SJCRH30 (cell line): ENCODE results near the gene JPH3. TPM values are rescaled to one million over a fixed set of nuclear protein-coding genes. Genes with fewer than 3 reads are reported as not detected.

Experiments used
- DNase-seq, 2 experiments: peaks; one replicate each; pipeline ENCODE4 v3.0.0-alpha.2; 2015 to 2020
- H3K27ac ChIP-seq: fragments of 250-450 bp; sonication (Bioruptor Pico); 2 replicates; pipeline ENCODE4 v1.5.1; 2020; ENCODE audit warnings: mild to moderate bottlenecking, moderate library complexity
- H3K27me3 ChIP-seq: fragments of 250-450 bp; sonication (Bioruptor Pico); 2 replicates; pipeline ENCODE4 v1.5.1; 2020; ENCODE audit warnings: mild to moderate bottlenecking, moderate library complexity
- H3K36me3 ChIP-seq: fragments of 250-450 bp; sonication (Bioruptor Pico); 2 replicates; pipeline ENCODE4 v1.5.1; 2020; ENCODE audit warnings: mild to moderate bottlenecking, moderate library complexity
- H3K4me1 ChIP-seq: fragments of 250-450 bp; sonication (Bioruptor Pico); 2 replicates; pipeline ENCODE4 v1.5.1; 2020; ENCODE audit warnings: mild to moderate bottlenecking, moderate library complexity
- H3K4me3 ChIP-seq: fragments of 250-450 bp; sonication (Bioruptor Pico); 2 replicates; pipeline ENCODE4 v1.5.1; 2020; ENCODE audit warnings: mild to moderate bottlenecking, moderate library complexity
- H3K9me3 ChIP-seq: fragments of 250-450 bp; sonication (Bioruptor Pico); replicated peaks from 2 replicates; pipeline ENCODE4 v1.5.1; 2020; ENCODE audit warnings: mild to moderate bottlenecking, moderate library complexity
- total RNA-seq: library from RNA; depleted of rRNA; stranded (reverse); fragments of >200 nt; shearing (Covaris generic); gene quantifications from 2 replicates; pipeline ENCODE4 v1.2.3, GENCODE V29; 2014

Gene JPH3
- total RNA-seq, 1 experiment from 2014 or later: not detected

GRCh38 chr16:87728026-87728425 is 125.7 kb downstream of the JPH3 start:
- Histone ChIP-seq H3K27ac (peak overlapping the region; percentile 85), H3K4me1 (peaks cover 39% of the 10 kb centered on the region), H3K27me3 (no peaks in the 10 kb centered on the region), H3K36me3 (peaks cover 12% of the 10 kb centered on the region), H3K4me3 (no peak overlapping the region), H3K9me3 (no peaks in the 10 kb centered on the region)
- peak; percentile 58 to 60 for DNase-seq

- no peaks in the 10 kb centered on the region for H3K9me3 ChIP-seq
- H3K4me1 ChIP-seq: peaks cover 29% of the 10 kb centered on the region
- no peak for DNase-seq
- no peak overlapping the region; the same call in 1 of the 2 replicates for H3K27ac ChIP-seq
- H3K4me3 ChIP-seq: no peak overlapping the region
- H3K27me3 ChIP-seq: no peaks in the 10 kb centered on the region
- H3K36me3 ChIP-seq: peaks cover 12% of the 10 kb centered on the region
These were observed 127.1 kb downstream of the JPH3 start for GRCh38 chr16:87729266-87729954.

GRCh38 chr16:87731607-87732006 is 129.3 kb downstream of the JPH3 start:
- no peak for DNase-seq
- Histone ChIP-seq H3K4me1 (peaks cover 20% of the 10 kb centered on the region), H3K9me3 (no peaks in the 10 kb centered on the region), H3K36me3 (peaks cover 11% of the 10 kb centered on the region), H3K27me3 (no peaks in the 10 kb centered on the region), H3K27ac (no peak overlapping the region), H3K4me3 (no peak overlapping the region)

- Histone ChIP-seq H3K4me3 (no peak overlapping the region), H3K27me3 (no peaks in the 10 kb centered on the region), H3K36me3 (peaks cover 11% of the 10 kb centered on the region), H3K9me3 (no peaks in the 10 kb centered on the region), H3K27ac (no peak overlapping the region), H3K4me1 (peaks cover 6% of the 10 kb centered on the region)
- no peak for DNase-seq
These were observed 130.9 kb downstream of the JPH3 start for GRCh38 chr16:87733190-87733589.

- Histone ChIP-seq H3K27me3 (no peaks in the 10 kb centered on the region), H3K9me3 (no peaks in the 10 kb centered on the region), H3K4me3 (no peak overlapping the region), H3K36me3 (peaks cover 6% of the 10 kb centered on the region), H3K27ac (no peak overlapping the region), H3K4me1 (no peaks in the 10 kb centered on the region; the same call in 1 of the 2 replicates)
- no peak for DNase-seq
These were observed 132.3 kb downstream of the JPH3 start for GRCh38 chr16:87734644-87735043.

- no peaks in the 10 kb centered on the region for H3K36me3 ChIP-seq
- no peaks in the 10 kb centered on the region for H3K9me3 ChIP-seq
- no peaks in the 10 kb centered on the region for H3K27me3 ChIP-seq
- no peak overlapping the region for H3K4me3 ChIP-seq
- peak; percentile 51 to 53 for DNase-seq
- no peaks in the 10 kb centered on the region; the same call in 1 of the 2 replicates for H3K4me1 ChIP-seq
- no peak overlapping the region for H3K27ac ChIP-seq
These were observed 133.1 kb downstream of the JPH3 start for GRCh38 chr16:87735270-87736007.

- no peak for DNase-seq
These were observed 133.7 kb downstream of the JPH3 start for GRCh38 chr16:87736008-87736382.

GRCh38 chr16:87739801-87740200 is 137.5 kb downstream of the JPH3 start:
- H3K9me3 ChIP-seq: no peaks in the 10 kb centered on the region
- no peak overlapping the region for H3K4me3 ChIP-seq
- no peaks in the 10 kb centered on the region for H3K27me3 ChIP-seq
- DNase-seq: no peak
- H3K36me3 ChIP-seq: 0 out of 2 replicates have a peak, but pooled peaks cover 2% of the 10 kb centered on the region
- no peaks in the 10 kb centered on the region; the same call in 1 of the 2 replicates for H3K4me1 ChIP-seq
- H3K27ac ChIP-seq: no peak overlapping the region

More at GRCh38 chr16:87736008-87736382, 133.7 kb downstream of the JPH3 start:
- H3K4me3 ChIP-seq: no peak overlapping the region
- H3K27ac ChIP-seq: no peak overlapping the region
- no peaks in the 10 kb centered on the region for H3K9me3 ChIP-seq
- H3K36me3 ChIP-seq: no peaks in the 10 kb centered on the region
- no peaks in the 10 kb centered on the region for H3K27me3 ChIP-seq
- H3K4me1 ChIP-seq: no peaks in the 10 kb centered on the region; the same call in 1 of the 2 replicates

GRCh38 chr16:87740441-87740840 is 138.1 kb downstream of the JPH3 start:
- no peak overlapping the region for H3K27ac ChIP-seq
- H3K36me3 ChIP-seq: 0 out of 2 replicates have a peak, but pooled peaks cover 2% of the 10 kb centered on the region
- no peaks in the 10 kb centered on the region; the same call in 1 of the 2 replicates for H3K4me1 ChIP-seq
- no peak overlapping the region for H3K4me3 ChIP-seq
- no peaks in the 10 kb centered on the region for H3K9me3 ChIP-seq
- no peak for DNase-seq
- no peaks in the 10 kb centered on the region for H3K27me3 ChIP-seq

- no peak overlapping the region for H3K27ac ChIP-seq
- no peak overlapping the region for H3K4me3 ChIP-seq
- H3K36me3 ChIP-seq: 0 out of 2 replicates have a peak, but pooled peaks cover 2% of the 10 kb centered on the region
- H3K9me3 ChIP-seq: no peaks in the 10 kb centered on the region
- no peaks in the 10 kb centered on the region; the same call in 1 of the 2 replicates for H3K4me1 ChIP-seq
- no peaks in the 10 kb centered on the region for H3K27me3 ChIP-seq
- DNase-seq: no peak
These were observed 138.7 kb downstream of the JPH3 start for GRCh38 chr16:87740909-87741424.

- DNase-seq: no peak
- no peak overlapping the region for H3K4me3 ChIP-seq
- H3K9me3 ChIP-seq: no peaks in the 10 kb centered on the region
- peaks cover 6% of the 10 kb centered on the region; the same call in 1 of the 2 replicates for H3K36me3 ChIP-seq
- H3K27ac ChIP-seq: no peak overlapping the region
- H3K27me3 ChIP-seq: no peaks in the 10 kb centered on the region
- no peaks in the 10 kb centered on the region for H3K4me1 ChIP-seq
These were observed 139.6 kb downstream of the JPH3 start for GRCh38 chr16:87741700-87742415.

- Histone ChIP-seq H3K27ac (no peak overlapping the region), H3K4me3 (no peak overlapping the region), H3K4me1 (no peaks in the 10 kb centered on the region), H3K27me3 (no peaks in the 10 kb centered on the region), H3K9me3 (no peaks in the 10 kb centered on the region), H3K36me3 (peaks cover 9% of the 10 kb centered on the region; the same call in 1 of the 2 replicates)
- DNase-seq: no peak
These were observed 140.6 kb downstream of the JPH3 start for GRCh38 chr16:87742781-87743490.

GRCh38 chr16:87744750-87745514 is 142.6 kb downstream of the JPH3 start:
- Histone ChIP-seq H3K4me3 (no peak overlapping the region), H3K4me1 (no peaks in the 10 kb centered on the region), H3K27ac (no peak overlapping the region), H3K27me3 (no peaks in the 10 kb centered on the region), H3K9me3 (no peaks in the 10 kb centered on the region), H3K36me3 (peaks cover 11% of the 10 kb centered on the region; the same call in 1 of the 2 replicates)
- DNase-seq: no peak
